Vagina (tissue), 2 donors: ENCODE measurements around the gene RAB34. TPM values are rescaled to one million over a fixed set of nuclear protein-coding genes. Genes with fewer than 3 reads are reported as not detected.
A peak's percentile ranks its signal among the peaks of the same experiment; 100 is the strongest.
"Not testable (repeated sequence)": the region's sequence is repeated elsewhere in the genome, so short reads cannot be mapped to it uniquely, and the experiment has no call there.

ENCODE experiments used
- DNase-seq, 2 donors: peaks; one replicate each; pipeline ENCODE4 v3.0.0-alpha.2; 2017; ENCODE audit errors: extremely low spot score in 2 of 2
- H3K27ac ChIP-seq: fragments of 200-600 bp; sonication (generic); one replicate; pipeline ENCODE4 v1.5.1; 2019
- H3K27me3 ChIP-seq: fragments of 200-600 bp; sonication (generic); one replicate; pipeline ENCODE4 v1.5.1; 2019
- H3K36me3 ChIP-seq, 2 donors: fragments of 200-600 bp; sonication (generic); one replicate each; pipeline ENCODE4 v1.5.1; 2017 to 2019
- H3K4me1 ChIP-seq: fragments of 200-600 bp; sonication (generic); one replicate; pipeline ENCODE4 v1.5.1; 2019
- H3K4me3 ChIP-seq, 2 donors: fragments of 200-600 bp; sonication (generic); 1 replicate in 1 of 2; 2 replicates in 1 of 2; pipeline ENCODE4 v1.5.1; 2016 to 2019
- H3K9me3 ChIP-seq: fragments of 200-600 bp; sonication (generic); one replicate; pipeline ENCODE4 v1.5.1; 2019
- CTCF ChIP-seq, 3 experiments: fragments of 450-650 bp in 2 of 3; fragments of 200-600 bp in 1 of 3; sonication (generic) in 1 of 3; IDR thresholded peaks; one replicate each; pipeline ENCODE4 v1.5.1; 2017 to 2019; ENCODE audit warnings: antibody characterized with exemption in 3 of 3, mild to moderate bottlenecking in 2 of 3, moderate library complexity in 2 of 3
- POLR2A ChIP-seq, 2 donors: fragments of 450-650 bp; IDR thresholded peaks; one replicate each; pipeline ENCODE4 v1.6.1; 2017; ENCODE audit warnings: antibody characterized with exemption in 2 of 2, mild to moderate bottlenecking in 2 of 2, moderate library complexity in 2 of 2
- POLR2AphosphoS5 ChIP-seq, 2 donors: sonication (generic); formaldehyde crosslinking; IDR thresholded peaks; one replicate each; pipeline ENCODE4 v1.9.0; 2017; ENCODE audit warnings: antibody characterized with exemption in 2 of 2, mild to moderate bottlenecking in 2 of 2, low read depth in 1 of 2; ENCODE audit not compliant: insufficient read depth in 1 of 2
- intact Hi-C: fragments of 100-400 bp; cut with DNase I; formaldehyde crosslinking; loops from one replicate; pipeline ENCODE4 v1.15.1; 2023
- total RNA-seq: library from RNA; depleted of rRNA; stranded (reverse); fragments of >200 nt; gene quantifications from one replicate; pipeline ENCODE4 v1.2.3, GENCODE V29; 2016

Gene RAB34
- total RNA-seq, 1 donor from 2014 or later = 195 TPM

GRCh38 chr17:28723159-28723835 lies 5.6 kb upstream of the RAB34 start:
- no peaks in the 10 kb centered on the region for H3K27me3 ChIP-seq
- intact Hi-C loops = no loop called here
- peaks cover 58% of the 10 kb centered on the region for H3K4me1 ChIP-seq
- peaks cover 0 to 31% of the 10 kb centered on the region in 2 donors for H3K36me3 ChIP-seq
- DNase-seq = no peak
- no peaks in the 10 kb centered on the region for H3K9me3 ChIP-seq
- no peak for TF ChIP-seq POLR2AphosphoS5 (IDR thresholded peaks at IDR 0.05; ENCODE audit: insufficient read depth in 1 of 2, low read depth in 1 of 2)
- TF ChIP-seq POLR2A (IDR thresholded peaks at IDR 0.05) = no peak
- no peak for TF ChIP-seq CTCF (IDR thresholded peaks at IDR 0.05)
- H3K27ac ChIP-seq = no peak overlapping the region
- no peak overlapping the region for H3K4me3 ChIP-seq

- no peak for DNase-seq
- no peaks in the 10 kb centered on the region for H3K9me3 ChIP-seq
- no peak overlapping the region for H3K4me3 ChIP-seq
- H3K36me3 ChIP-seq = peaks cover 0 to 31% of the 10 kb centered on the region in 2 donors
- no peaks in the 10 kb centered on the region for H3K27me3 ChIP-seq
- H3K27ac ChIP-seq = no peak overlapping the region
- H3K4me1 ChIP-seq = peaks cover 65% of the 10 kb centered on the region
- TF ChIP-seq POLR2A (IDR thresholded peaks at IDR 0.05) (no peak), POLR2AphosphoS5 (IDR thresholded peaks at IDR 0.05; ENCODE audit: insufficient read depth in 1 of 2, low read depth in 1 of 2) (no peak), CTCF (IDR thresholded peaks at IDR 0.05) (no peak)
- intact Hi-C loops = no loop called here
Measured at GRCh38 chr17:28722417-28723158, 4.9 kb upstream of the RAB34 start.

GRCh38 chr17:28720997-28721329 lies 3.3 kb upstream of the RAB34 start:
- H3K27ac ChIP-seq = peak overlapping the region; percentile 93
- H3K4me1 ChIP-seq = peaks cover 80% of the 10 kb centered on the region
- H3K9me3 ChIP-seq, H3K27me3 ChIP-seq, intact Hi-C loops, DNase-seq: not testable (repeated sequence)
- H3K4me3 ChIP-seq = peak overlapping the region; percentile 91 to 98
- H3K36me3 ChIP-seq = peaks cover 0 to 31% of the 10 kb centered on the region in 2 donors

- peak overlapping the region; percentile 91 to 98 for H3K4me3 ChIP-seq
- peak overlapping the region; percentile 93 for H3K27ac ChIP-seq
- DNase-seq = no peak
- H3K9me3 ChIP-seq = no peaks in the 10 kb centered on the region
- peaks cover 0 to 34% of the 10 kb centered on the region in 2 donors for H3K36me3 ChIP-seq
- TF ChIP-seq POLR2AphosphoS5 (IDR thresholded peaks at IDR 0.05; ENCODE audit: insufficient read depth in 1 of 2, low read depth in 1 of 2) (no peak), POLR2A (IDR thresholded peaks at IDR 0.05) (no peak), CTCF (IDR thresholded peaks at IDR 0.05) (no peak)
- intact Hi-C loops = no loop called here
- peaks cover 74% of the 10 kb centered on the region for H3K4me1 ChIP-seq
- no peaks in the 10 kb centered on the region for H3K27me3 ChIP-seq
Measured at GRCh38 chr17:28720247-28720996, 2.8 kb upstream of the RAB34 start.

- TF ChIP-seq POLR2A (IDR thresholded peaks at IDR 0.05) = no peak
- no peak for TF ChIP-seq CTCF (IDR thresholded peaks at IDR 0.05)
- no peak for TF ChIP-seq POLR2AphosphoS5 (IDR thresholded peaks at IDR 0.05; ENCODE audit: insufficient read depth in 1 of 2, low read depth in 1 of 2)
- Histone ChIP-seq H3K27ac (peak overlapping the region; percentile 93), H3K36me3 (peaks cover 0 to 35% of the 10 kb centered on the region in 2 donors), H3K27me3 (no peaks in the 10 kb centered on the region), H3K4me1 (peaks cover 70% of the 10 kb centered on the region), H3K9me3 (no peaks in the 10 kb centered on the region), H3K4me3 (peak overlapping the region; percentile 91 to 98)
- intact Hi-C loops = no loop called here
- DNase-seq = no peak
Measured at GRCh38 chr17:28719021-28719433, 1.4 kb upstream of the RAB34 start.
